Right lobe of liver (tissue), 6 donors: Measurements from ENCODE around the gene PDE9A. TPM values are rescaled to one million over a fixed set of nuclear protein-coding genes. Genes with fewer than 3 reads are reported as not detected.

ENCODE experiments used
- ATAC-seq, 4 donors: fragments of 200-7000 bp; cut with Tn5 transposase; one replicate each; pipeline ENCODE4 v1.9.1; 2020; ENCODE audit warnings: mild to moderate bottlenecking in 4 of 4, moderate library complexity in 4 of 4
- DNase-seq, 3 donors: peaks; one replicate each; pipeline ENCODE4 v3.0.0-alpha.2; 2020
- H3K27ac ChIP-seq, 3 donors: fragments of 200-600 bp; one replicate each; pipeline ENCODE4 v1.8.0; 2022
- H3K27me3 ChIP-seq, 2 donors: fragments of 200-600 bp; one replicate each; pipeline ENCODE4 v1.8.0; 2022
- H3K36me3 ChIP-seq, 4 donors: fragments of 200-600 bp; sonication (generic) in 1 of 4; one replicate each; pipeline versions ENCODE4 v1.5.1 to v1.8.0; 2017 to 2022; ENCODE audit warnings: control low read depth in 1 of 4
- H3K4me1 ChIP-seq, 4 donors: fragments of 200-600 bp; sonication (generic) in 1 of 4; one replicate each; pipeline versions ENCODE4 v1.5.1 to v1.8.0; 2017 to 2022; ENCODE audit warnings: control low read depth in 1 of 4
- H3K4me3 ChIP-seq, 3 donors: fragments of 200-600 bp; one replicate each; pipeline ENCODE4 v1.8.0; 2022
- H3K9me3 ChIP-seq, 4 donors: fragments of 200-600 bp; sonication (generic) in 1 of 4; one replicate each; pipeline versions ENCODE4 v1.5.1 to v1.8.0; 2017 to 2022; ENCODE audit warnings: control low read depth in 1 of 4
- POLR2A ChIP-seq: fragments of 450-650 bp; IDR thresholded peaks from one replicate; pipeline ENCODE4 v1.6.1; 2017; ENCODE audit warnings: antibody characterized with exemption, mild to moderate bottlenecking
- WGBS: methylation state at CpG from one replicate; pipeline ENCODE4 v1.1.6; 2018; ENCODE audit warnings: low coverage, low lambda C conversion rate; ENCODE audit not compliant: insufficient coverage; ENCODE audit errors: missing lambda C conversion rate; 5-methylcytosine and 5-hydroxymethylcytosine counted together
- intact Hi-C, 2 donors: fragments of 100-400 bp; cut with DNase I; formaldehyde crosslinking; loops; one replicate each; pipeline versions ENCODE4 v1.11.2 to v1.14.1; 2022
- total RNA-seq, 6 experiments: library from RNA; depleted of rRNA in 2 of 6; stranded (reverse); fragments of >200 nt in 2 of 6; fragmentation: NEBNext Ultra II Directional in 3 of 6; extraction: Animal tissue kit (Norgen Biotek cat#: 25700) in 3 of 6; gene quantifications; one replicate each; pipeline versions ENCODE4 v1.1.0 to v1.2.4, GENCODE V29; 2016 to 2023
- TF ChIP-seq, protein P1 (sequence below), 4 donors: fragments of 200-600 bp in 3 of 4; fragments of 450-650 bp in 1 of 4; IDR thresholded peaks; one replicate each; pipeline versions ENCODE4 v1.5.1 to v1.8.0; 2016 to 2022; ENCODE audit warnings: antibody characterized with exemption in 4 of 4, mild to moderate bottlenecking in 2 of 4
- donor health status: DM: no; HTN: yes; CAD: no.
- donor health status: DM: no; HTN: no; CAD: no.
- donor health status: DM: no; HTN: no; CAD: no.
- donor health status: DM: no; HTN: yes; CAD: no.
- donor health status: DM: no; HTN: yes; CAD: no.

Gene PDE9A
- total RNA-seq, 6 experiments from 2014 or later, result 1.1 to 5.9 (median 3.3) TPM

DNA sequence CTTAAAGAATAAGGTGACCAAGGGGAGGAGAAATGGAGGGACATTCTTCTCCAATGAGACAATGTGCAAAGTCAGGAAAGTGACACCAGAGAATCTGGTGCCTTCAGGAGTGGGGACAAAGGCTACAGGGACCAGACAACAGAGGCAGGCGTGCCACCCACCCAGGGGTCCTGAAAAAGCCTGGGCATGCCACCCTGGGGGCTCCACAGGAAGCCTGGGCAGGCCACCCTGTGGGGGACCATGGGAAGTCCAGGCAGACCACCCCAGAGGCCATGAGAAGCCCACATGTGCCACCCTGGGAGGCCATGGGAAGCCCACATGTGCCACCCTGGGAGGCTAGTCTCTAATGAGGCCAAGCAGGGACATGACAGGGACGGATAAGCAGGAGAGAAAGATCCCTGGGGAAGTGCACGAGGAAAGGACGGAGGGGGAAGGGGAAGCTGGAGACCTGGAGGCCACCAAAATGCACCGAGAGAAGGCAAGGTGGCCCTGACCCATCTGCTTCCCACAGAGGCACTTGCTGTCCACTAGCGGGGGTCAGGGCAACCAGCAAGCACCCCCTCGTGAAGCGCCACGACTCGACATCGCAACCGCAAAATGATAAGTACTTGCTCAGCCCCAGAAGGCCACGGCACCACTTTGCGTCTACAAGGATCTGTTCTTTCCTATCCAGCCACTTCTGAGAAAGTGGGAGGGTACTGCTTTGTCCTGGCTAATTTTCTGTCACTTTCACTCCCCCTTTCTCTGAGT lies 7.2 kb upstream of the PDE9A start:
- ATAC-seq, result no peak
- H3K36me3 ChIP-seq, result no peaks in the 10 kb centered on the region
- H3K27ac ChIP-seq, result no peak overlapping the region
- intact Hi-C loops, result no loop called here
- TF ChIP-seq POLR2A, result no peak
- TF ChIP-seq, protein P1, sequence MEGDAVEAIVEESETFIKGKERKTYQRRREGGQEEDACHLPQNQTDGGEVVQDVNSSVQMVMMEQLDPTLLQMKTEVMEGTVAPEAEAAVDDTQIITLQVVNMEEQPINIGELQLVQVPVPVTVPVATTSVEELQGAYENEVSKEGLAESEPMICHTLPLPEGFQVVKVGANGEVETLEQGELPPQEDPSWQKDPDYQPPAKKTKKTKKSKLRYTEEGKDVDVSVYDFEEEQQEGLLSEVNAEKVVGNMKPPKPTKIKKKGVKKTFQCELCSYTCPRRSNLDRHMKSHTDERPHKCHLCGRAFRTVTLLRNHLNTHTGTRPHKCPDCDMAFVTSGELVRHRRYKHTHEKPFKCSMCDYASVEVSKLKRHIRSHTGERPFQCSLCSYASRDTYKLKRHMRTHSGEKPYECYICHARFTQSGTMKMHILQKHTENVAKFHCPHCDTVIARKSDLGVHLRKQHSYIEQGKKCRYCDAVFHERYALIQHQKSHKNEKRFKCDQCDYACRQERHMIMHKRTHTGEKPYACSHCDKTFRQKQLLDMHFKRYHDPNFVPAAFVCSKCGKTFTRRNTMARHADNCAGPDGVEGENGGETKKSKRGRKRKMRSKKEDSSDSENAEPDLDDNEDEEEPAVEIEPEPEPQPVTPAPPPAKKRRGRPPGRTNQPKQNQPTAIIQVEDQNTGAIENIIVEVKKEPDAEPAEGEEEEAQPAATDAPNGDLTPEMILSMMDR (IDR thresholded peaks at IDR 0.05), result no peak
- H3K4me1 ChIP-seq, result no peaks in the 10 kb centered on the region
- H3K27me3 ChIP-seq, result no peaks in the 10 kb centered on the region
- DNase-seq, result peak in 2 of 3 donors; percentile 15 to 48
- no peak overlapping the region for H3K4me3 ChIP-seq
- 93% methylated on average over 10 of the region's 14 CpGs for WGBS
- H3K9me3 ChIP-seq, result no peaks in the 10 kb centered on the region

- no peaks in the 10 kb centered on the region for H3K27me3 ChIP-seq
- no peak overlapping the region for H3K4me3 ChIP-seq
- ATAC-seq (no peak), DNase-seq (peak in 2 of 3 donors; percentile 13 to 43)
- intact Hi-C loops, result no loop called here
- TF ChIP-seq, protein P1 (IDR thresholded peaks at IDR 0.05), result no peak
- no peaks in the 10 kb centered on the region for H3K4me1 ChIP-seq
- H3K36me3 ChIP-seq, result no peaks in the 10 kb centered on the region
- 83% methylated on average over 6 of the region's 14 CpGs for WGBS
- H3K9me3 ChIP-seq, result no peaks in the 10 kb centered on the region
- no peak overlapping the region for H3K27ac ChIP-seq
Observed at GRCh38 chr21:42646836-42647235, 6.6 kb upstream of the PDE9A start.

DNA sequence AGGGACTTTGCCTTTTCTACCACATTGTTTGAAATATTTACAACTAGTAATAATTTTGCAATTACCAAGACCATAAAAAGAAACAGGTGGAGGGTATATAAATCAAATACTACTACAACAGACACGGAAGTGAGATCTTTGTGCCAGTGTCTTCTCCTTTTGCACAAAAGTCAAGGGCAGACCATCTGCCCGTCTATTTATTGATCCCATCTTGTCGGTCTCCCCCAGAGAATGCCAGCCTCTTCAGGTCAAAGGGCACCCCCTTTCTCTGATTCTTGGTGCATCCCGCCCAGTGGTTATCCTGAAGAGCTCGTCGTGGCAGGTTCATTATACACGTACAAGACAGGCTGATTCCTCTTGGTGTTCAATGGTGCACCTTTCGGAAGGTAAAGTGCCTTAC lies 4.8 kb upstream of the PDE9A start:
- no peaks in the 10 kb centered on the region for H3K27me3 ChIP-seq
- H3K9me3 ChIP-seq, result no peaks in the 10 kb centered on the region
- DNase-seq, result peak in 1 of 3 donors; percentile 4
- no peak overlapping the region for H3K4me3 ChIP-seq
- peaks cover 0 to 5% (median 0%) of the 10 kb centered on the region in 4 donors for H3K4me1 ChIP-seq
- intact Hi-C loops, result no loop called here
- H3K27ac ChIP-seq, result no peak overlapping the region
- TF ChIP-seq POLR2A, result no peak
- TF ChIP-seq, protein P1 (IDR thresholded peaks at IDR 0.05), result no peak
- 82% methylated on average over 7 of the region's 8 CpGs for whole genome bisulfite sequencing
- no peak for ATAC-seq
- H3K36me3 ChIP-seq, result no peaks in the 10 kb centered on the region

DNA sequence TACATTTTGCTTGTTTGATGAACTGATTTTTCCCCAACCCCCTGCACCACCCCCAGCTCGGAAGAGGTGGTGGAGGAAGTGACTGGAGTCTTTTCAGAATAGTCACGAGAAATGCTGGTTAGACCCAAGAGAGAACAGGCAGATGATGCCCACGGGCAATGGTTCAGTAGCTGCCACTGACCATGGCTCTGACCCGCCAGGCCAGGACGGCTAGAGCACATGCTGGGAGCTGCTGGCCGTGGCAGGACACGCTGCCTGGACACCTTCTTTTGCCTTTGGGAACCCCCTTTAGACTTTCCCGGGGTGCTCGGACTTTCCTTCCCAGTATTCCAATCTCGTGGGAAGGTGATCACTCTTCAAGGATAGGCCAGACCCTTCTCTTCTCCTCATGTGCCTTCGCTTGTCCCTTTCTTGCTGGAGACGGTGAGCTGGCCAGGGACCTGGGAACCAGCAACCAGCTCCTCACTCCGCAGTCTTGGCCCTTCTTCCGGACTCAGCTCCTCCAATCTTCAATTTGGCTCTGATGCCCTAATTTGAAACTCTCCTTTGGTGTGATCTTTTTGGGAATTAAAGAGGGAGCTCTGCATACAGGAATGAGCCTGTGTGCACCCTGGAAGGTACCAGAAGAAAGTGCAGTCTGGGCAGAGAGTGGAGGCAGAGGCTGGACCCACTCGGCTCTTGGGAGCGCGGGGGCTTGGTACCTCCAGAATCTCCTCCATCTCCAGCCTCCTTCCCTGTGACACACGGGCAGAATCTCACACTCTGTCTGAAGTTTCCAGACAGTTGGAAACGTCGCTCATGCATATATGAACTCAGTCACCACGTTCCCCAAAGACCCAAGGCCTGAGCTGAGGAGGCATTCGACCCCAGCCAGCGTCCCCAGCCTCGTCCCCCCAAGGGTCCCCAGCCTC lies 4.0 kb upstream of the PDE9A start:
- Histone ChIP-seq H3K4me3 (no peak overlapping the region), H3K36me3 (no peaks in the 10 kb centered on the region), H3K27me3 (no peaks in the 10 kb centered on the region), H3K4me1 (peaks cover 0 to 7% (median 2%) of the 10 kb centered on the region in 4 donors), H3K27ac (no peak overlapping the region), H3K9me3 (no peaks in the 10 kb centered on the region)
- TF ChIP-seq, protein P1 (IDR thresholded peaks at IDR 0.05), result no peak
- no peak for TF ChIP-seq POLR2A
- intact Hi-C loops, result loop anchor here (10.0 kb wide), 3 partner anchors 155 to 185 kb away; no protein-coding TSS in a partner anchor
- 83% methylated on average over 12 of the region's 24 CpGs for WGBS
- ATAC-seq, result no peak
- DNase-seq, result peak in 2 of 3 donors; percentile 8 to 22
